ENCODE measurements around the gene ARF6. TPM values are rescaled to one million over a fixed set of nuclear protein-coding genes. Genes with fewer than 3 reads are reported as not detected.

Gene ARF6
- total RNA-seq, 1 donor, result 58.6 TPM

DNA sequence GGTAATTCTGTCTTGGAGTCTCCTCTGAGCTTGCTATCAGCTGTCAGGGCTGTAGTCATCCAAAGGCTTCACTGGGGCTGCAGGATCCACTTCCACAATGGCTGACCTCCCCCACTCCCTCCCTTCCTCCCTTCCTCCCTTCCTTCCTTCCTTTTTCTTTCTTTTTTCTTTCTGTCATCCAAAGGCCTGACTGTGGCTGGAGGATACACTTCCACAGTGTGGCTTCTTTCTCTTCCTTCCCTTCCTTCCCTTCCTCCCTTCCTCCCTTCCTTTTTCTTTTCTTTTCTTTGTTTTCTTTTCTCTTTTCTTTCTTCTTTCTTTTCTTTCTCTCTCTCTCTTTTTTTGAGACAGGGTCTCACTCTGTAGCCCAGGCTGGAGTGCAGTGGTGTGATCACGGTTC, 30.6 kb downstream of the ARF6 start:
- no peaks in the 10 kb centered on the region for H4K20me1 ChIP-seq (ENCODE audit: insufficient read depth, low read length)
- no peak overlapping the region for H2AFZ ChIP-seq (ENCODE audit: low read length)
- no peaks in the 10 kb centered on the region for H3K79me2 ChIP-seq (ENCODE audit: insufficient read depth, low read length)
- H3K4me1 ChIP-seq (ENCODE audit: insufficient read depth, low read length), result no peaks in the 10 kb centered on the region
- H3K27me3 ChIP-seq (ENCODE audit: insufficient read depth, low read length), result no peaks in the 10 kb centered on the region
- TF ChIP-seq, protein P1, sequence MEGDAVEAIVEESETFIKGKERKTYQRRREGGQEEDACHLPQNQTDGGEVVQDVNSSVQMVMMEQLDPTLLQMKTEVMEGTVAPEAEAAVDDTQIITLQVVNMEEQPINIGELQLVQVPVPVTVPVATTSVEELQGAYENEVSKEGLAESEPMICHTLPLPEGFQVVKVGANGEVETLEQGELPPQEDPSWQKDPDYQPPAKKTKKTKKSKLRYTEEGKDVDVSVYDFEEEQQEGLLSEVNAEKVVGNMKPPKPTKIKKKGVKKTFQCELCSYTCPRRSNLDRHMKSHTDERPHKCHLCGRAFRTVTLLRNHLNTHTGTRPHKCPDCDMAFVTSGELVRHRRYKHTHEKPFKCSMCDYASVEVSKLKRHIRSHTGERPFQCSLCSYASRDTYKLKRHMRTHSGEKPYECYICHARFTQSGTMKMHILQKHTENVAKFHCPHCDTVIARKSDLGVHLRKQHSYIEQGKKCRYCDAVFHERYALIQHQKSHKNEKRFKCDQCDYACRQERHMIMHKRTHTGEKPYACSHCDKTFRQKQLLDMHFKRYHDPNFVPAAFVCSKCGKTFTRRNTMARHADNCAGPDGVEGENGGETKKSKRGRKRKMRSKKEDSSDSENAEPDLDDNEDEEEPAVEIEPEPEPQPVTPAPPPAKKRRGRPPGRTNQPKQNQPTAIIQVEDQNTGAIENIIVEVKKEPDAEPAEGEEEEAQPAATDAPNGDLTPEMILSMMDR (IDR thresholded peaks at IDR 0.05; ENCODE audit: extremely low read depth, low read depth, low read length), result no peak
- DNase-seq (ENCODE audit: insufficient read length, low spot score, missing footprints), result no peak
- H3K27ac ChIP-seq (ENCODE audit: low read depth, low read length), result no peak overlapping the region
- H3K4me2 ChIP-seq (ENCODE audit: insufficient read depth, low read length), result no peak overlapping the region
- no peak overlapping the region for H3K4me3 ChIP-seq (ENCODE audit: insufficient read depth, low read length)
- H3K36me3 ChIP-seq (ENCODE audit: insufficient read depth, low read length), result no peaks in the 10 kb centered on the region
- no peaks in the 10 kb centered on the region for H3K9me3 ChIP-seq (ENCODE audit: low read depth, low read length)

- H4K20me1 ChIP-seq (ENCODE audit: insufficient read depth, low read length), result no peaks in the 10 kb centered on the region
- no peaks in the 10 kb centered on the region for H3K9me3 ChIP-seq (ENCODE audit: low read depth, low read length)
- H3K4me2 ChIP-seq (ENCODE audit: insufficient read depth, low read length), result no peak overlapping the region
- no peak overlapping the region for H2AFZ ChIP-seq (ENCODE audit: low read length)
- no peaks in the 10 kb centered on the region for H3K4me1 ChIP-seq (ENCODE audit: insufficient read depth, low read length)
- no peak for DNase-seq (ENCODE audit: insufficient read length, low spot score, missing footprints)
- H3K36me3 ChIP-seq (ENCODE audit: insufficient read depth, low read length), result no peaks in the 10 kb centered on the region
- H3K79me2 ChIP-seq (ENCODE audit: insufficient read depth, low read length), result no peaks in the 10 kb centered on the region
- no peaks in the 10 kb centered on the region for H3K27me3 ChIP-seq (ENCODE audit: insufficient read depth, low read length)
- TF ChIP-seq, protein P1 (IDR thresholded peaks at IDR 0.05; ENCODE audit: extremely low read depth, low read depth, low read length), result no peak
- no peak overlapping the region for H3K27ac ChIP-seq (ENCODE audit: low read depth, low read length)
- no peak overlapping the region for H3K4me3 ChIP-seq (ENCODE audit: insufficient read depth, low read length)
Measured at GRCh38 chr14:49923881-49924280, 31.0 kb downstream of the ARF6 start.

GRCh38 chr14:49924852-49925251, 32.0 kb downstream of the ARF6 start:
- Histone ChIP-seq H3K9me3 (ENCODE audit: low read depth, low read length) (no peaks in the 10 kb centered on the region), H3K4me1 (ENCODE audit: insufficient read depth, low read length) (no peaks in the 10 kb centered on the region), H3K79me2 (ENCODE audit: insufficient read depth, low read length) (no peaks in the 10 kb centered on the region), H4K20me1 (ENCODE audit: insufficient read depth, low read length) (no peaks in the 10 kb centered on the region), H3K4me3 (ENCODE audit: insufficient read depth, low read length) (no peak overlapping the region), H3K27ac (ENCODE audit: low read depth, low read length) (no peak overlapping the region), H3K4me2 (ENCODE audit: insufficient read depth, low read length) (no peak overlapping the region), H2AFZ (ENCODE audit: low read length) (no peak overlapping the region), H3K36me3 (ENCODE audit: insufficient read depth, low read length) (no peaks in the 10 kb centered on the region), H3K27me3 (ENCODE audit: insufficient read depth, low read length) (no peaks in the 10 kb centered on the region)
- no peak for DNase-seq (ENCODE audit: insufficient read length, low spot score, missing footprints)
- TF ChIP-seq, protein P1 (IDR thresholded peaks at IDR 0.05; ENCODE audit: extremely low read depth, low read depth, low read length), result no peak

GRCh38 chr14:49926803-49927202, 33.9 kb downstream of the ARF6 start:
- H3K79me2 ChIP-seq (ENCODE audit: insufficient read depth, low read length), result no peaks in the 10 kb centered on the region
- no peak overlapping the region for H3K27ac ChIP-seq (ENCODE audit: low read depth, low read length)
- no peak overlapping the region for H3K4me2 ChIP-seq (ENCODE audit: insufficient read depth, low read length)
- no peaks in the 10 kb centered on the region for H4K20me1 ChIP-seq (ENCODE audit: insufficient read depth, low read length)
- no peak for DNase-seq (ENCODE audit: insufficient read length, low spot score, missing footprints)
- H3K36me3 ChIP-seq (ENCODE audit: insufficient read depth, low read length), result no peaks in the 10 kb centered on the region
- no peaks in the 10 kb centered on the region for H3K9me3 ChIP-seq (ENCODE audit: low read depth, low read length)
- H3K4me1 ChIP-seq (ENCODE audit: insufficient read depth, low read length), result no peaks in the 10 kb centered on the region
- H3K4me3 ChIP-seq (ENCODE audit: insufficient read depth, low read length), result no peak overlapping the region
- no peaks in the 10 kb centered on the region for H3K27me3 ChIP-seq (ENCODE audit: insufficient read depth, low read length)
- TF ChIP-seq, protein P1 (IDR thresholded peaks at IDR 0.05; ENCODE audit: extremely low read depth, low read depth, low read length), result no peak
- peak overlapping the region; percentile 29 for H2AFZ ChIP-seq (ENCODE audit: low read length)

Data from osteoblast (primary cell).